GM23248 (cell line): Measurements from ENCODE around the gene RPS16. TPM values are rescaled to one million over a fixed set of nuclear protein-coding genes. Genes with fewer than 3 reads are reported as not detected.
A peak's percentile ranks its signal among the peaks of the same experiment; 100 is the strongest.

Experiments
- DNase-seq: peaks from one replicate; pipeline ENCODE4 v3.0.0-alpha.2; 2015
- H2AFZ ChIP-seq: fragments of 200-600 bp; sonication (generic); 2 replicates; pipeline ENCODE4 v1.6.1; 2016; ENCODE audit warnings: antibody characterized with exemption
- H3F3A ChIP-seq: fragments of 200-600 bp; sonication (generic); 2 replicates; pipeline ENCODE4 v1.6.1; 2016; ENCODE audit warnings: mild to moderate bottlenecking, antibody characterized with exemption, mixed run types; ENCODE audit not compliant: insufficient read depth
- H3K27ac ChIP-seq: fragments of 200-600 bp; sonication (generic); 2 replicates; pipeline ENCODE4 v1.5.1; 2016; ENCODE audit warnings: mild to moderate bottlenecking
- H3K27me3 ChIP-seq: fragments of 200-600 bp; sonication (generic); replicated peaks from 2 replicates; pipeline ENCODE4 v1.6.1; 2016; ENCODE audit warnings: mild to moderate bottlenecking; ENCODE audit not compliant: insufficient read depth
- H3K36me3 ChIP-seq: fragments of 200-600 bp; sonication (generic); 2 replicates; pipeline ENCODE4 v1.6.1; 2016; ENCODE audit warnings: low read depth, mild to moderate bottlenecking
- H3K4me1 ChIP-seq: fragments of 200-600 bp; sonication (generic); 2 replicates; pipeline ENCODE4 v1.6.1; 2016; ENCODE audit warnings: mild to moderate bottlenecking; ENCODE audit not compliant: insufficient read depth
- H3K4me2 ChIP-seq: fragments of 200-600 bp; sonication (generic); one replicate; pipeline ENCODE4 v1.6.1; 2016; ENCODE audit warnings: mild to moderate bottlenecking; ENCODE audit not compliant: unreplicated experiment
- H3K4me3 ChIP-seq: fragments of 200-600 bp; sonication (generic); 2 replicates; pipeline ENCODE4 v1.5.1; 2016; ENCODE audit warnings: mild to moderate bottlenecking
- H3K79me2 ChIP-seq: fragments of 200-600 bp; sonication (generic); 2 replicates; pipeline ENCODE4 v1.6.1; 2016; ENCODE audit warnings: mild to moderate bottlenecking; ENCODE audit not compliant: insufficient read depth
- H3K9ac ChIP-seq: fragments of 200-600 bp; sonication (generic); 2 replicates; pipeline ENCODE4 v1.6.1; 2016; ENCODE audit warnings: mild to moderate bottlenecking
- H3K9me2 ChIP-seq: fragments of 200-600 bp; sonication (generic); 2 replicates; pipeline ENCODE4 v1.6.1; 2016; ENCODE audit warnings: mixed run types, mild to moderate bottlenecking, moderate library complexity; ENCODE audit not compliant: insufficient read depth
- H3K9me3 ChIP-seq: fragments of 200-600 bp; sonication (generic); one replicate; pipeline ENCODE4 v1.6.1; 2017; ENCODE audit warnings: low read depth
- H4K20me1 ChIP-seq: fragments of 200-600 bp; sonication (generic); 2 replicates; pipeline ENCODE4 v1.6.0; 2016; ENCODE audit not compliant: insufficient read depth
- EZH2 ChIP-seq: fragments of 200-600 bp; sonication (generic); IDR thresholded peaks from 2 replicates; pipeline ENCODE4 v1.6.1; 2018; ENCODE audit warnings: antibody characterized with exemption, mild to moderate bottlenecking; ENCODE audit not compliant: insufficient read depth, poor library complexity, severe bottlenecking
- EZH2phosphoT487 ChIP-seq: fragments of 200-600 bp; sonication (generic); IDR thresholded peaks from 2 replicates; pipeline ENCODE4 v1.6.1; 2018; ENCODE audit warnings: antibody characterized with exemption, moderate library complexity, mild to moderate bottlenecking, low read depth; ENCODE audit not compliant: insufficient read depth
- WGBS, 2 experiments: methylation state at CpG; one replicate each; pipeline ENCODE4 v1.1.6; 2015 to 2017; ENCODE audit warnings: low lambda C conversion rate in 2 of 2, low coverage in 1 of 2; ENCODE audit errors: missing lambda C conversion rate in 2 of 2; 5-methylcytosine and 5-hydroxymethylcytosine counted together
- in situ Hi-C: fragments of 300-500 bp; cut with MboI; formaldehyde crosslinking; loops from 2 replicates; pipeline ENCODE4 v1.15.0; 2020
- polyA plus RNA-seq: library from polyadenylated mRNA; unstranded; fragments of >200 nt; fragmentation: Nextera tagmentation; extraction: Ambion mirVana; gene quantifications from 2 replicates; pipeline ENCODE4 v1.2.1, GENCODE V29; 2016
- total RNA-seq: library from RNA; depleted of rRNA; stranded (reverse); fragments of >200 nt; shearing (Covaris generic); gene quantifications from 2 replicates; pipeline ENCODE4 v1.2.3, GENCODE V29; 2014

Gene RPS16
- total and polyA plus RNA-seq, 2 experiments from 2014 or later = 136 to 542 TPM

GRCh38 chr19:39432677-39433025 is 3.1 kb downstream of the RPS16 start:
- WGBS, 2 experiments = 81 to 82% methylated on average over 8 of the region's 8 CpGs
- Histone ChIP-seq H3K9me3 (no peaks in the 10 kb centered on the region), H3K79me2 (peaks cover 30% of the 10 kb centered on the region), H4K20me1 (no peaks in the 10 kb centered on the region), H3K4me3 (no peak overlapping the region), H3K4me1 (peaks cover 29% of the 10 kb centered on the region), H3K36me3 (peaks cover 26% of the 10 kb centered on the region), H3K9ac (no peak overlapping the region), H3K27me3 (no peaks in the 10 kb centered on the region), H3F3A (peaks cover 68% of the 10 kb centered on the region), H3K9me2 (no peaks in the 10 kb centered on the region), H3K27ac (no peak overlapping the region), H3K4me2 (no peak overlapping the region), H2AFZ (no peak overlapping the region)
- DNase-seq = no peak
- no peak for TF ChIP-seq EZH2
- in situ Hi-C loops = no loop called here

GRCh38 chr19:39430675-39431593 is 4.8 kb downstream of the RPS16 start:
- Histone ChIP-seq H3K9me3 (no peaks in the 10 kb centered on the region), H3K9me2 (no peaks in the 10 kb centered on the region), H3K4me1 (peaks cover 29% of the 10 kb centered on the region), H3K27me3 (no peaks in the 10 kb centered on the region), H3K36me3 (peaks cover 26% of the 10 kb centered on the region), H2AFZ (no peak overlapping the region), H3K4me3 (no peak overlapping the region), H4K20me1 (no peaks in the 10 kb centered on the region), H3K79me2 (peaks cover 30% of the 10 kb centered on the region), H3K4me2 (no peak overlapping the region), H3F3A (peaks cover 83% of the 10 kb centered on the region), H3K9ac (no peak overlapping the region), H3K27ac (no peak overlapping the region)
- DNase-seq = peak; percentile 52
- in situ Hi-C loops = no loop called here
- 78 to 82% methylated on average over 25 of the region's 25 CpGs for WGBS, 2 experiments
- TF ChIP-seq EZH2 = no peak
- no peak for TF ChIP-seq EZH2phosphoT487

GRCh38 chr19:39428283-39429112 is 7.3 kb downstream of the RPS16 start:
- H3K36me3 ChIP-seq = peaks cover 13% of the 10 kb centered on the region
- H3K4me3 ChIP-seq = peak overlapping the region; percentile 28; the same call in 1 of the 2 replicates
- peaks cover 17% of the 10 kb centered on the region for H3K4me1 ChIP-seq
- H3F3A ChIP-seq = peaks cover 75% of the 10 kb centered on the region
- H2AFZ ChIP-seq = peak overlapping the region; percentile 66
- H3K9me2 ChIP-seq = no peaks in the 10 kb centered on the region
- H3K27me3 ChIP-seq = no peaks in the 10 kb centered on the region
- TF ChIP-seq EZH2phosphoT487 (no peak), EZH2 (no peak)
- no peaks in the 10 kb centered on the region for H3K9me3 ChIP-seq
- no peaks in the 10 kb centered on the region for H4K20me1 ChIP-seq
- WGBS, 2 experiments = 3 to 8% methylated on average over 21 to 23 of the region's 23 CpGs
- DNase-seq = peak; percentile 85
- in situ Hi-C loops = no loop called here
- peak overlapping the region; percentile 66 for H3K9ac ChIP-seq
- peaks cover 7% of the 10 kb centered on the region for H3K79me2 ChIP-seq
- H3K4me2 ChIP-seq = peak overlapping the region; percentile 71
- H3K27ac ChIP-seq = peak overlapping the region; percentile 88

- Histone ChIP-seq H3K9me3 (no peaks in the 10 kb centered on the region), H3K27me3 (no peaks in the 10 kb centered on the region), H3K79me2 (no peaks in the 10 kb centered on the region), H3K9ac (no peak overlapping the region), H3K36me3 (peaks cover 5% of the 10 kb centered on the region; the same call in 1 of the 2 replicates), H3F3A (peaks cover 68% of the 10 kb centered on the region), H2AFZ (no peak overlapping the region), H4K20me1 (no peaks in the 10 kb centered on the region), H3K4me3 (no peak overlapping the region), H3K9me2 (no peaks in the 10 kb centered on the region), H3K4me1 (peaks cover 17% of the 10 kb centered on the region), H3K4me2 (no peak overlapping the region), H3K27ac (peak overlapping the region; percentile 88)
- in situ Hi-C loops = no loop called here
- 76% methylated on average over 11 of the region's 11 CpGs for WGBS, 2 experiments
- TF ChIP-seq EZH2phosphoT487 (no peak), EZH2 (no peak)
- DNase-seq = no peak
Measured at GRCh38 chr19:39427707-39428106, 8.0 kb downstream of the RPS16 start.
